ENCODE results near the gene NACC2.

Gene NACC2

GRCh38 chr9:135998410-135999071, 96.5 kb downstream of the NACC2 start:
- Histone ChIP-seq H3K27ac (ENCODE audit: low read length) (no peak overlapping the region), H3K4me3 (ENCODE audit: low read length) (no peak overlapping the region)

GRCh38 chr9:135998016-135998380, 97.1 kb downstream of the NACC2 start:
- no peak overlapping the region for H3K4me2 ChIP-seq (ENCODE audit: low read depth, low read length)
- no peaks in the 10 kb centered on the region for H3K9me2 ChIP-seq (replicated peaks; ENCODE audit: insufficient read depth, low read length)
- no peak overlapping the region for H3K4me3 ChIP-seq (ENCODE audit: low read length)
- H3K9ac ChIP-seq (ENCODE audit: low read length): no peak overlapping the region
- H3K27me3 ChIP-seq (replicated peaks; ENCODE audit: insufficient read depth, low read length): peaks cover 94% of the 10 kb centered on the region
- H3K36me3 ChIP-seq (replicated peaks; ENCODE audit: insufficient read depth, low read length): no peaks in the 10 kb centered on the region
- H4K20me1 ChIP-seq (ENCODE audit: insufficient read depth, low read length): no peaks in the 10 kb centered on the region
- no peaks in the 10 kb centered on the region for H3K4me1 ChIP-seq (ENCODE audit: low read length)
- no peaks in the 10 kb centered on the region for H3F3A ChIP-seq (ENCODE audit: insufficient read depth, low read length)
- no peak for DNase-seq
- no peak overlapping the region for H3K27ac ChIP-seq (ENCODE audit: low read length)
- H3K9me3 ChIP-seq (replicated peaks; ENCODE audit: insufficient read depth, low read length): no peaks in the 10 kb centered on the region
- no peaks in the 10 kb centered on the region for H3K79me2 ChIP-seq (ENCODE audit: low read length)
- TF ChIP-seq, protein P1, sequence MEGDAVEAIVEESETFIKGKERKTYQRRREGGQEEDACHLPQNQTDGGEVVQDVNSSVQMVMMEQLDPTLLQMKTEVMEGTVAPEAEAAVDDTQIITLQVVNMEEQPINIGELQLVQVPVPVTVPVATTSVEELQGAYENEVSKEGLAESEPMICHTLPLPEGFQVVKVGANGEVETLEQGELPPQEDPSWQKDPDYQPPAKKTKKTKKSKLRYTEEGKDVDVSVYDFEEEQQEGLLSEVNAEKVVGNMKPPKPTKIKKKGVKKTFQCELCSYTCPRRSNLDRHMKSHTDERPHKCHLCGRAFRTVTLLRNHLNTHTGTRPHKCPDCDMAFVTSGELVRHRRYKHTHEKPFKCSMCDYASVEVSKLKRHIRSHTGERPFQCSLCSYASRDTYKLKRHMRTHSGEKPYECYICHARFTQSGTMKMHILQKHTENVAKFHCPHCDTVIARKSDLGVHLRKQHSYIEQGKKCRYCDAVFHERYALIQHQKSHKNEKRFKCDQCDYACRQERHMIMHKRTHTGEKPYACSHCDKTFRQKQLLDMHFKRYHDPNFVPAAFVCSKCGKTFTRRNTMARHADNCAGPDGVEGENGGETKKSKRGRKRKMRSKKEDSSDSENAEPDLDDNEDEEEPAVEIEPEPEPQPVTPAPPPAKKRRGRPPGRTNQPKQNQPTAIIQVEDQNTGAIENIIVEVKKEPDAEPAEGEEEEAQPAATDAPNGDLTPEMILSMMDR (IDR thresholded peaks at IDR 0.05; ENCODE audit: low read length): no peak
- TF ChIP-seq EZH2phosphoT487 (IDR thresholded peaks at IDR 0.05; ENCODE audit: low read length): no peak
- no peak overlapping the region for H2AFZ ChIP-seq (ENCODE audit: low read length)

More at GRCh38 chr9:135998410-135999071, 96.5 kb downstream of the NACC2 start:
- no peak for TF ChIP-seq EZH2 (optimal IDR thresholded peaks at IDR 0.05; ENCODE audit: low read depth, low read length)
- TF ChIP-seq, protein P1 (IDR thresholded peaks at IDR 0.05; ENCODE audit: low read length): no peak
- no peak for TF ChIP-seq EZH2phosphoT487 (IDR thresholded peaks at IDR 0.05; ENCODE audit: low read length)
- no peaks in the 10 kb centered on the region for H3K79me2 ChIP-seq (ENCODE audit: low read length)
- no peaks in the 10 kb centered on the region for H3K9me2 ChIP-seq (replicated peaks; ENCODE audit: insufficient read depth, low read length)
- no peaks in the 10 kb centered on the region for H3K36me3 ChIP-seq (replicated peaks; ENCODE audit: insufficient read depth, low read length)
- H3F3A ChIP-seq (ENCODE audit: insufficient read depth, low read length): no peaks in the 10 kb centered on the region
- H3K4me1 ChIP-seq (ENCODE audit: low read length): no peaks in the 10 kb centered on the region
- no peak overlapping the region for H3K4me2 ChIP-seq (ENCODE audit: low read depth, low read length)
- no peak for DNase-seq
- no peak overlapping the region for H2AFZ ChIP-seq (ENCODE audit: low read length)
- H3K9ac ChIP-seq (ENCODE audit: low read length): no peak overlapping the region
- H4K20me1 ChIP-seq (ENCODE audit: insufficient read depth, low read length): no peaks in the 10 kb centered on the region
- peaks cover 94% of the 10 kb centered on the region for H3K27me3 ChIP-seq (replicated peaks; ENCODE audit: insufficient read depth, low read length)
- no peaks in the 10 kb centered on the region for H3K9me3 ChIP-seq (replicated peaks; ENCODE audit: insufficient read depth, low read length)

- H3K9me2 ChIP-seq (replicated peaks; ENCODE audit: insufficient read depth, low read length): no peaks in the 10 kb centered on the region
- no peaks in the 10 kb centered on the region for H3F3A ChIP-seq (ENCODE audit: insufficient read depth, low read length)
- no peak overlapping the region for H3K4me2 ChIP-seq (ENCODE audit: low read depth, low read length)
- no peak overlapping the region for H3K4me3 ChIP-seq (ENCODE audit: low read length)
- no peaks in the 10 kb centered on the region for H4K20me1 ChIP-seq (ENCODE audit: insufficient read depth, low read length)
- no peak for TF ChIP-seq EZH2 (optimal IDR thresholded peaks at IDR 0.05; ENCODE audit: low read depth, low read length)
- TF ChIP-seq, protein P1 (IDR thresholded peaks at IDR 0.05; ENCODE audit: low read length): no peak
- TF ChIP-seq EZH2phosphoT487 (IDR thresholded peaks at IDR 0.05; ENCODE audit: low read length): no peak
- H3K4me1 ChIP-seq (ENCODE audit: low read length): peaks cover 3% of the 10 kb centered on the region; the same call in 1 of the 2 replicates
- no peaks in the 10 kb centered on the region for H3K36me3 ChIP-seq (replicated peaks; ENCODE audit: insufficient read depth, low read length)
- no peaks in the 10 kb centered on the region for H3K79me2 ChIP-seq (ENCODE audit: low read length)
- DNase-seq: no peak
- peaks cover 94% of the 10 kb centered on the region for H3K27me3 ChIP-seq (replicated peaks; ENCODE audit: insufficient read depth, low read length)
- no peak overlapping the region for H2AFZ ChIP-seq (ENCODE audit: low read length)
- no peak overlapping the region for H3K9ac ChIP-seq (ENCODE audit: low read length)
- H3K9me3 ChIP-seq (replicated peaks; ENCODE audit: insufficient read depth, low read length): no peaks in the 10 kb centered on the region
- no peak overlapping the region for H3K27ac ChIP-seq (ENCODE audit: low read length)
These were observed 97.7 kb downstream of the NACC2 start for GRCh38 chr9:135997090-135998015.

Data from MM.1S (cell line).